Measurements from ENCODE around the gene C13orf46.

GRCh38 chr13:114005206-114005724 lies 31.4 kb upstream of the C13orf46 start:
- no peak for TF ChIP-seq YY1 (IDR thresholded peaks at IDR 0.05; ENCODE audit: insufficient read depth, insufficient read length)
- no peak for TF ChIP-seq SUZ12 (IDR thresholded peaks at IDR 0.05; ENCODE audit: extremely low read depth, insufficient read depth, insufficient read length)
